GM06990 (cell line): ENCODE measurements around the gene CRTC3.

Experiments
- DNase-seq: peaks from one replicate; pipeline ENCODE4 v3.0.0-alpha.2; 2011; ENCODE audit not compliant: insufficient read length; ENCODE audit errors: extremely low read depth
- H3K27me3 ChIP-seq: replicated peaks from 2 replicates; pipeline ENCODE4 v1.6.0; 2011; ENCODE audit warnings: low read length; ENCODE audit not compliant: control insufficient read depth, insufficient read depth
- H3K36me3 ChIP-seq: 2 replicates; pipeline ENCODE4 v1.5.1; 2011; ENCODE audit warnings: low read length; ENCODE audit not compliant: control insufficient read depth, insufficient read depth
- H3K4me3 ChIP-seq: replicated peaks from 2 replicates; pipeline ENCODE4 v1.5.1; 2011; ENCODE audit warnings: low read depth, mild to moderate bottlenecking, control low read depth, low read length
- CTCF ChIP-seq: IDR thresholded peaks from 2 replicates; pipeline ENCODE4 v1.5.1; 2011; ENCODE audit warnings: low read length, control low read depth, mild to moderate bottlenecking, inconsistent platforms; ENCODE audit not compliant: insufficient read depth, poor library complexity, severe bottlenecking

CRTC3 gene

GRCh38 chr15:90674476-90674875 is 144.8 kb downstream of the CRTC3 start:
- no peak for DNase-seq
- no peaks in the 10 kb centered on the region for H3K36me3 ChIP-seq
- no peak for TF ChIP-seq CTCF
- H3K4me3 ChIP-seq, result no peak overlapping the region
- no peaks in the 10 kb centered on the region for H3K27me3 ChIP-seq

- no peak for DNase-seq
- Histone ChIP-seq H3K27me3 (no peaks in the 10 kb centered on the region), H3K4me3 (no peak overlapping the region), H3K36me3 (no peaks in the 10 kb centered on the region)
- TF ChIP-seq CTCF, result no peak
Measured at GRCh38 chr15:90675464-90675863, 145.7 kb downstream of the CRTC3 start.

GRCh38 chr15:90677807-90678790 is 148.4 kb downstream of the CRTC3 start:
- no peak for TF ChIP-seq CTCF
- H3K36me3 ChIP-seq, result no peaks in the 10 kb centered on the region
- no peak for DNase-seq
- no peak overlapping the region for H3K4me3 ChIP-seq
- no peaks in the 10 kb centered on the region for H3K27me3 ChIP-seq

- Histone ChIP-seq H3K27me3 (no peaks in the 10 kb centered on the region), H3K36me3 (no peaks in the 10 kb centered on the region), H3K4me3 (no peak overlapping the region)
- no peak for DNase-seq
- TF ChIP-seq CTCF, result no peak
Measured at GRCh38 chr15:90679959-90680358, 150.2 kb downstream of the CRTC3 start.

GRCh38 chr15:90680371-90680935 is 150.7 kb downstream of the CRTC3 start:
- H3K4me3 ChIP-seq, result no peak overlapping the region
- no peaks in the 10 kb centered on the region for H3K27me3 ChIP-seq
- no peak for DNase-seq

More at GRCh38 chr15:90680371-90680935, 150.7 kb downstream of the CRTC3 start:
- no peaks in the 10 kb centered on the region for H3K36me3 ChIP-seq
- no peak for TF ChIP-seq CTCF
